Activated B cell treated with CpG ODN at 0.5 μM for 24 hours (primary cell): Measurements from ENCODE around the gene ATP8B1. TPM values are rescaled to one million over a fixed set of nuclear protein-coding genes. Genes with fewer than 3 reads are reported as not detected.

Source experiments
- ATAC-seq: fragments of 200-7000 bp; cut with Tn5 transposase; one replicate; pipeline ENCODE4 v1.10.0; 2021; ENCODE audit warnings: low read depth, mild to moderate bottlenecking, moderate library complexity
- CTCF ChIA-PET: fragments of 350-600 bp; sonication (Branson Sonifier 250); formaldehyde crosslinking; loops from one replicate; lab custom pipeline; 2021; ENCODE audit warnings: antibody characterized with exemption; lab: Charles Lee
- POLR2A ChIA-PET: fragments of 350-600 bp; sonication (Branson Sonifier 250); formaldehyde crosslinking; loops from one replicate; lab custom pipeline; 2021; ENCODE audit warnings: antibody characterized with exemption; lab: Charles Lee
- DNase-seq: peaks from one replicate; pipeline ENCODE4 v3.0.0; 2022
- H3K27ac Mint-ChIP-seq: one replicate; pipeline ENCODE4 v1.8.0; 2020; ENCODE audit warnings: mixed read lengths
- H3K27me3 Mint-ChIP-seq: one replicate; pipeline ENCODE4 v1.8.0; 2021; ENCODE audit warnings: mixed read lengths
- H3K36me3 Mint-ChIP-seq: one replicate; pipeline ENCODE4 v1.8.0; 2021; ENCODE audit warnings: low read depth, mixed read lengths
- H3K4me1 Mint-ChIP-seq: one replicate; pipeline ENCODE4 v1.8.0; 2021; ENCODE audit warnings: mixed read lengths
- H3K4me3 Mint-ChIP-seq: one replicate; pipeline ENCODE4 v1.8.0; 2020; ENCODE audit warnings: mild to moderate bottlenecking, mixed read lengths
- H3K9me3 Mint-ChIP-seq: one replicate; pipeline ENCODE4 v1.8.0; 2020; ENCODE audit warnings: mixed read lengths
- CTCF ChIP-seq: fragments of 200-600 bp; IDR thresholded peaks from one replicate; pipeline ENCODE4 v1.8.0; 2022; ENCODE audit warnings: antibody characterized with exemption, mild to moderate bottlenecking
- intact Hi-C: fragments of 100-400 bp; cut with micrococcal nuclease; formaldehyde crosslinking; loops from one replicate; pipeline ENCODE4 v1.15.1; 2024
- total RNA-seq: library from RNA; stranded (reverse); gene quantifications from 2 replicates; pipeline ENCODE4 v1.2.3, GENCODE V29; 2022

The ATP8B1 gene
- total RNA-seq, 1 donor from 2014 or later = 0.69 TPM

- CTCF ChIA-PET = no interaction called here
- no peak for ATAC-seq
These were observed 13.4 kb downstream of the ATP8B1 start for GRCh38 chr18:57789759-57790158.

GRCh38 chr18:57789090-57789489, 14.0 kb downstream of the ATP8B1 start:
- CTCF ChIA-PET = no interaction called here
- no peaks in the 10 kb centered on the region for H3K4me1 Mint-ChIP-seq
- intact Hi-C loops = no loop called here
- peaks cover 16% of the 10 kb centered on the region for H3K36me3 Mint-ChIP-seq
- no peak overlapping the region for H3K4me3 Mint-ChIP-seq
- no peak overlapping the region for H3K27ac Mint-ChIP-seq
- H3K27me3 Mint-ChIP-seq = no peaks in the 10 kb centered on the region
- ATAC-seq (no peak), DNase-seq (no peak)
- H3K9me3 Mint-ChIP-seq = no peaks in the 10 kb centered on the region
- TF ChIP-seq CTCF = no peak
- POLR2A ChIA-PET = no interaction called here

More at GRCh38 chr18:57789759-57790158, 13.4 kb downstream of the ATP8B1 start:
- Mint-ChIP-seq H3K27ac (no peak overlapping the region), H3K27me3 (no peaks in the 10 kb centered on the region), H3K4me1 (no peaks in the 10 kb centered on the region), H3K36me3 (peaks cover 13% of the 10 kb centered on the region), H3K9me3 (no peaks in the 10 kb centered on the region), H3K4me3 (no peak overlapping the region)
- TF ChIP-seq CTCF = no peak
- POLR2A ChIA-PET = no interaction called here
- DNase-seq = no peak
- intact Hi-C loops = no loop called here

- ChIA-PET CTCF (no interaction called here), POLR2A (no interaction called here)
- H3K27me3 Mint-ChIP-seq = no peaks in the 10 kb centered on the region
- H3K9me3 Mint-ChIP-seq = no peaks in the 10 kb centered on the region
- ATAC-seq (no peak), DNase-seq (no peak)
- H3K4me1 Mint-ChIP-seq = no peaks in the 10 kb centered on the region
- H3K36me3 Mint-ChIP-seq = peaks cover 22% of the 10 kb centered on the region
- H3K27ac Mint-ChIP-seq = no peak overlapping the region
- intact Hi-C loops = no loop called here
- no peak overlapping the region for H3K4me3 Mint-ChIP-seq
- no peak for TF ChIP-seq CTCF
These were observed 15.9 kb downstream of the ATP8B1 start for GRCh38 chr18:57787068-57787685.

DNA sequence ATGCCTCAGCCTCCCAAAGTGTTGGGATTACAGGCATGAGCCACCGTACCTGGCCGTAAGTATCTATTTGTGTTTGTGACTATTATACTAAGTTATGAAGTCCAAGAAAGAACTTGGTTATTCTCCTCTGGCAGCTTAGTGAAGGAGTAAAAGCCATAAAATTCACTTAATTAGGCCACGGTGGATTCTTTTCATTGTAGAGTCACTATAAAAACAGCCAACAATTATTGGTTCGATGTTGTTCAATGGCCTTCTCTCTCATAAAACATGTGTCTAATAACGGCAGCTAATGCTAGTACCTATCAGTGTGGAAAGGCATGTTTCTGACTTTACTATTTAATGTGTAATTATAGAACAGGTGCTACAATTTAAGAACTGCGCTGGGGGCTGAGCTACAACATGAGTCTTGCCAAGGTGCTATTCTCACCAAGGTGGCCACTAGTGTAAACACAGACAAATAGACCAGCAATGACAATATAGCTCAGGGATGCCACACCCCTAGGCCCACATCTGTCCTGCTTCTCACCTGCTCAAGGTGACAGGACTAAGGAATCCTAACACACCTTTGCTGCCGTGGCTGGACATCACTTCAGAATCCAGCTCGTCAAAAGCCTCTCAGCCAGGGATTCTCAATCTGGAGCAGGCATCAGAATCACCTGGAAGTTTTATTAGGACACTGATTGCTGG, 17.2 kb downstream of the ATP8B1 start:
- ATAC-seq = no peak
- CTCF ChIA-PET = no interaction called here
- Mint-ChIP-seq H3K4me3 (no peak overlapping the region), H3K36me3 (peaks cover 27% of the 10 kb centered on the region), H3K9me3 (no peaks in the 10 kb centered on the region), H3K27ac (no peak overlapping the region), H3K4me1 (peaks cover 3% of the 10 kb centered on the region), H3K27me3 (no peaks in the 10 kb centered on the region)
- intact Hi-C loops = no loop called here
- no peak for TF ChIP-seq CTCF
- no peak for DNase-seq
- POLR2A ChIA-PET = no interaction called here

GRCh38 chr18:57784801-57785114, 18.4 kb downstream of the ATP8B1 start:
- POLR2A ChIA-PET = no interaction called here
- H3K36me3 Mint-ChIP-seq = peaks cover 27% of the 10 kb centered on the region
- ATAC-seq (no peak), DNase-seq (no peak)
- peaks cover 13% of the 10 kb centered on the region for H3K4me1 Mint-ChIP-seq
- no peak overlapping the region for H3K27ac Mint-ChIP-seq
- intact Hi-C loops = no loop called here
- H3K27me3 Mint-ChIP-seq = no peaks in the 10 kb centered on the region
- CTCF ChIA-PET = no interaction called here
- no peak for TF ChIP-seq CTCF
- H3K9me3 Mint-ChIP-seq = no peaks in the 10 kb centered on the region
- H3K4me3 Mint-ChIP-seq = no peak overlapping the region
